Sigmoid colon (tissue), 7 donors: ENCODE data around the gene NUP133. TPM values are rescaled to one million over a fixed set of nuclear protein-coding genes. Genes with fewer than 3 reads are reported as not detected.

Experiments
- DNase-seq: peaks from one replicate; pipeline ENCODE4 v3.0.0-alpha.2; 2019
- H3K27ac ChIP-seq, 4 donors: fragments of 200-600 bp; sonication (generic); one replicate each; pipeline ENCODE4 v1.5.1; 2016 to 2019; ENCODE audit warnings: mild to moderate bottlenecking in 1 of 4
- H3K27me3 ChIP-seq, 3 donors: fragments of 200-600 bp; sonication (generic); one replicate each; pipeline ENCODE4 v1.5.1; 2019; ENCODE audit warnings: mild to moderate bottlenecking in 1 of 3
- H3K36me3 ChIP-seq, 4 donors: fragments of 200-600 bp; sonication (generic); one replicate each; pipeline ENCODE4 v1.5.1; 2016 to 2019
- H3K4me1 ChIP-seq, 4 donors: fragments of 200-600 bp; sonication (generic); one replicate each; pipeline ENCODE4 v1.5.1; 2017 to 2019
- H3K4me3 ChIP-seq, 4 donors: fragments of 200-600 bp; sonication (generic); one replicate each; pipeline ENCODE4 v1.5.1; 2017 to 2019; ENCODE audit warnings: mild to moderate bottlenecking in 2 of 4, moderate library complexity in 1 of 4
- H3K9me3 ChIP-seq, 4 donors: fragments of 200-600 bp in 3 of 4; sonication (generic) in 3 of 4; one replicate each; pipeline versions ENCODE4 v1.5.1 to v1.6.1; 2013 to 2019
- CTCF ChIP-seq, 4 experiments: fragments of 450-650 bp in 3 of 4; fragments of 200-600 bp in 1 of 4; IDR thresholded peaks; one replicate each; pipeline ENCODE4 v1.5.1; 2016 to 2019; ENCODE audit warnings: antibody characterized with exemption in 4 of 4, mild to moderate bottlenecking in 3 of 4, moderate library complexity in 2 of 4
- EP300 ChIP-seq, 4 donors: sonication (generic); formaldehyde crosslinking; IDR thresholded peaks; one replicate each; pipeline ENCODE4 v1.6.1; 2017; ENCODE audit warnings: antibody characterized with exemption in 4 of 4
- POLR2A ChIP-seq, 2 donors: fragments of 450-650 bp; IDR thresholded peaks; one replicate each; pipeline ENCODE4 v1.6.1; 2016; ENCODE audit warnings: antibody characterized with exemption in 2 of 2, mild to moderate bottlenecking in 2 of 2, moderate library complexity in 2 of 2
- POLR2AphosphoS5 ChIP-seq, 4 donors: sonication (generic); formaldehyde crosslinking; IDR thresholded peaks; one replicate each; pipeline ENCODE4 v1.6.1; 2017; ENCODE audit warnings: antibody characterized with exemption in 4 of 4
- WGBS, 2 donors: extraction: QIAGEN DNeasy Blood & Tissue Kit; methylation state at CpG; one replicate each; pipeline ENCODE4 v1.1.7; 2013; 5-methylcytosine and 5-hydroxymethylcytosine counted together
- intact Hi-C: fragments of 100-400 bp; cut with DNase I; formaldehyde crosslinking; loops from one replicate; pipeline ENCODE4 v1.15.1; 2023
- polyA plus RNA-seq, 3 donors: library from polyadenylated mRNA; stranded (reverse); fragments of 200-250 nt; gene quantifications; one replicate each; pipeline ENCODE4 v1.2.3, GENCODE V29; 2013
- total RNA-seq, 4 donors: library from RNA; depleted of rRNA; stranded (reverse); fragments of >200 nt; gene quantifications; one replicate each; pipeline ENCODE4 v1.1.0, GENCODE V29; 2016
- donor health status: healthy with polysubstance abuse.
- donor health status: Bipolar disorder and iron deficiency.
- donor health status: healthy.

The NUP133 gene
- 10 to 100 TPM; 23.7 to 31.7 (median 27.6) TPM for total RNA-seq
- 10 to 100 TPM in 1 of 3 donors, 1 to 10 TPM in 2; 4.8 to 12.9 (median 6.9) TPM for polyA plus RNA-seq

- Histone ChIP-seq H3K4me1 (peaks cover 0 to 17% (median 11%) of the 10 kb centered on the region in 4 donors), H3K27ac (peak within 1 kb of the TSS; percentile 91 to 98 (median 96)), H3K27me3 (no peaks in the 10 kb centered on the region), H3K4me3 (peak within 1 kb of the TSS; percentile 68 to 99 (median 97)), H3K36me3 (peaks cover 0 to 15% (median 0%) of the 10 kb centered on the region in 4 donors), H3K9me3 (no peaks in the 10 kb centered on the region)
- WGBS, 2 donors = 0% methylated on average over 65 of the region's 65 CpGs
- peak; percentile 100 for DNase-seq
- no peak for TF ChIP-seq CTCF (IDR thresholded peaks at IDR 0.05)
- peak; percentile 93 to 99 (median 96) for TF ChIP-seq POLR2AphosphoS5 (IDR thresholded peaks at IDR 0.05)
- peak in 1 of 4 donors; percentile 37 for TF ChIP-seq EP300 (IDR thresholded peaks at IDR 0.05)
- TF ChIP-seq POLR2A (IDR thresholded peaks at IDR 0.05) = peak; percentile 89 to 90
- intact Hi-C loops = loop anchor here (2.0 to 5.0 kb wide), 2 partner anchors 51 to 166 kb away; partner anchors contain the start of genes ABCB10 and CCSAP
Measured at GRCh38 chr1:229507951-229508822, at the start of gene NUP133. TSS of gene NUP133 (minus strand) at chr1:229508341. CDS start at chr1:229508249, 92 bp downstream.

- peak overlapping the region; percentile 92 to 99 (median 94) for H3K27ac ChIP-seq
- no peaks in the 10 kb centered on the region for H3K27me3 ChIP-seq
- peaks cover 0 to 56% (median 38%) of the 10 kb centered on the region in 4 donors for H3K4me1 ChIP-seq
- H3K9me3 ChIP-seq = no peaks in the 10 kb centered on the region
- peak overlapping the region; percentile 75 to 98 (median 82) for H3K4me3 ChIP-seq
- intact Hi-C loops = no loop called here
- DNase-seq = no peak
- WGBS, 2 donors = 21 to 23% methylated on average over 5 of the region's 5 CpGs
- TF ChIP-seq POLR2A (IDR thresholded peaks at IDR 0.05) = no peak
- TF ChIP-seq CTCF (IDR thresholded peaks at IDR 0.05) = no peak
- TF ChIP-seq POLR2AphosphoS5 (IDR thresholded peaks at IDR 0.05) = peak in 2 of 4 donors; percentile 35 to 40
- no peaks in the 10 kb centered on the region for H3K36me3 ChIP-seq
Measured at GRCh38 chr1:229557200-229557850, 49.2 kb upstream of the NUP133 start.

GRCh38 chr1:229554886-229555621 is 46.9 kb upstream of the NUP133 start:
- peaks cover 0 to 66% (median 51%) of the 10 kb centered on the region in 4 donors for H3K4me1 ChIP-seq
- no peak for DNase-seq
- WGBS, 2 donors = 86 to 88% methylated on average over 10 of the region's 10 CpGs
- no peak overlapping the region for H3K4me3 ChIP-seq
- no peaks in the 10 kb centered on the region for H3K9me3 ChIP-seq
- intact Hi-C loops = no loop called here
- no peaks in the 10 kb centered on the region for H3K27me3 ChIP-seq
- H3K27ac ChIP-seq = no peak overlapping the region
- H3K36me3 ChIP-seq = no peaks in the 10 kb centered on the region
- no peak for TF ChIP-seq CTCF (IDR thresholded peaks at IDR 0.05)
- no peak for TF ChIP-seq EP300 (IDR thresholded peaks at IDR 0.05)
- TF ChIP-seq POLR2AphosphoS5 (IDR thresholded peaks at IDR 0.05) = no peak
- TF ChIP-seq POLR2A (IDR thresholded peaks at IDR 0.05) = no peak

- WGBS, 2 donors = 92 to 94% methylated on average over 7 of the region's 7 CpGs
- H3K9me3 ChIP-seq = no peaks in the 10 kb centered on the region
- H3K36me3 ChIP-seq = peaks cover 0 to 5% (median 2%) of the 10 kb centered on the region in 4 donors
- intact Hi-C loops = no loop called here
- peaks cover 0 to 60% (median 46%) of the 10 kb centered on the region in 4 donors for H3K4me1 ChIP-seq
- no peak for DNase-seq
- no peak overlapping the region for H3K4me3 ChIP-seq
- H3K27ac ChIP-seq = no peak overlapping the region
- H3K27me3 ChIP-seq = no peaks in the 10 kb centered on the region
- TF ChIP-seq EP300 (IDR thresholded peaks at IDR 0.05) (no peak), CTCF (IDR thresholded peaks at IDR 0.05) (no peak), POLR2A (IDR thresholded peaks at IDR 0.05) (no peak), POLR2AphosphoS5 (IDR thresholded peaks at IDR 0.05) (no peak)
Measured at GRCh38 chr1:229553621-229554130, 45.5 kb upstream of the NUP133 start.
